Measurements from ENCODE around the gene STK32A.

DNA sequence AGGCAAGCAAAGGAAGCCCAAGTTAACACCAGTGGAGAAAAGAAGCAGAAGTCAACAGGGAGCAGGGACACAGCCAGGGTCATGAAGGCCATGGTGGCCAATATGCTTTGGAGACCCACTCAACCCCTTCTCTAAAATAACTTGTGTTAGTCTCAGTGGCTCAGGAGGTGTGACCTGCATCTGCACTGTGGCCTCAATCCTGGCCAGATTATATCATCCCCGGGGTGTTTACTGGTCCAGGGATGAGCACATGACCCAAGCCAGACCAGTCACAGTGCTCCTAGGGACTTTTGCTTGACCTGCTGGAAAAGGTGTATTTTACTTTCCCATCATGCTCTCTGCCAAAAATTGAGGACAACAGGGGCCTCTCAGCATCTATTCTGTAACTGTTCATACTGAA lies 169.9 kb downstream of the STK32A start:
- no peak for TF ChIP-seq CTCF (IDR thresholded peaks at IDR 0.05; ENCODE audit: low read depth, low read length, missing input control)
- TF ChIP-seq FOXA2 (IDR thresholded peaks at IDR 0.05): no peak
- TF ChIP-seq EGR1 (IDR thresholded peaks at IDR 0.05; ENCODE audit: low read depth in 2 of 2): no peak
- TF ChIP-seq, protein P1, sequence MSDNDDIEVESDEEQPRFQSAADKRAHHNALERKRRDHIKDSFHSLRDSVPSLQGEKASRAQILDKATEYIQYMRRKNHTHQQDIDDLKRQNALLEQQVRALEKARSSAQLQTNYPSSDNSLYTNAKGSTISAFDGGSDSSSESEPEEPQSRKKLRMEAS (IDR thresholded peaks at IDR 0.05): no peak
- no peak for TF ChIP-seq FOXA1 (IDR thresholded peaks at IDR 0.05)
- TF ChIP-seq, protein P2, sequence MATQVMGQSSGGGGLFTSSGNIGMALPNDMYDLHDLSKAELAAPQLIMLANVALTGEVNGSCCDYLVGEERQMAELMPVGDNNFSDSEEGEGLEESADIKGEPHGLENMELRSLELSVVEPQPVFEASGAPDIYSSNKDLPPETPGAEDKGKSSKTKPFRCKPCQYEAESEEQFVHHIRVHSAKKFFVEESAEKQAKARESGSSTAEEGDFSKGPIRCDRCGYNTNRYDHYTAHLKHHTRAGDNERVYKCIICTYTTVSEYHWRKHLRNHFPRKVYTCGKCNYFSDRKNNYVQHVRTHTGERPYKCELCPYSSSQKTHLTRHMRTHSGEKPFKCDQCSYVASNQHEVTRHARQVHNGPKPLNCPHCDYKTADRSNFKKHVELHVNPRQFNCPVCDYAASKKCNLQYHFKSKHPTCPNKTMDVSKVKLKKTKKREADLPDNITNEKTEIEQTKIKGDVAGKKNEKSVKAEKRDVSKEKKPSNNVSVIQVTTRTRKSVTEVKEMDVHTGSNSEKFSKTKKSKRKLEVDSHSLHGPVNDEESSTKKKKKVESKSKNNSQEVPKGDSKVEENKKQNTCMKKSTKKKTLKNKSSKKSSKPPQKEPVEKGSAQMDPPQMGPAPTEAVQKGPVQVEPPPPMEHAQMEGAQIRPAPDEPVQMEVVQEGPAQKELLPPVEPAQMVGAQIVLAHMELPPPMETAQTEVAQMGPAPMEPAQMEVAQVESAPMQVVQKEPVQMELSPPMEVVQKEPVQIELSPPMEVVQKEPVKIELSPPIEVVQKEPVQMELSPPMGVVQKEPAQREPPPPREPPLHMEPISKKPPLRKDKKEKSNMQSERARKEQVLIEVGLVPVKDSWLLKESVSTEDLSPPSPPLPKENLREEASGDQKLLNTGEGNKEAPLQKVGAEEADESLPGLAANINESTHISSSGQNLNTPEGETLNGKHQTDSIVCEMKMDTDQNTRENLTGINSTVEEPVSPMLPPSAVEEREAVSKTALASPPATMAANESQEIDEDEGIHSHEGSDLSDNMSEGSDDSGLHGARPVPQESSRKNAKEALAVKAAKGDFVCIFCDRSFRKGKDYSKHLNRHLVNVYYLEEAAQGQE (IDR thresholded peaks at IDR 0.05): no peak
- no peak for TF ChIP-seq SP1 (IDR thresholded peaks at IDR 0.05)
- no peak for TF ChIP-seq ATF3 (IDR thresholded peaks at IDR 0.05)
- TF ChIP-seq JUND (IDR thresholded peaks at IDR 0.05): no peak
- TF ChIP-seq GABPA (IDR thresholded peaks at IDR 0.05 in 1 of 2, conservative IDR thresholded peaks at IDR 0.05 in 1 of 2): no peak

Measured in liver (tissue), 3 donors.